ENCODE data around the gene ESPN. TPM values are rescaled to one million over a fixed set of nuclear protein-coding genes. Genes with fewer than 3 reads are reported as not detected.

Gene ESPN
- total RNA-seq, 1 experiment from 2014 or later: 53.1 TPM

GRCh38 chr1:6484826-6485167, 60.2 kb downstream of the ESPN start:
- Histone ChIP-seq H2BK12ac (ENCODE audit: insufficient read length, low read depth, low read length) (no peak overlapping the region), H3K4me2 (ENCODE audit: insufficient read depth, insufficient read length, low read length) (peak overlapping the region; percentile 34), H3K9me3 (ENCODE audit: control insufficient read depth, low read depth, low read length) (no peaks in the 10 kb centered on the region), H3K9ac (ENCODE audit: extremely low read depth, insufficient read length, low read length) (peak overlapping the region; percentile 30), H4K91ac (ENCODE audit: insufficient read length, low read depth, low read length) (no peak overlapping the region), H2BK120ac (ENCODE audit: low read depth, low read length, poor library complexity, severe bottlenecking) (no peak overlapping the region), H3K4me1 (ENCODE audit: insufficient read depth, low read length) (no peaks in the 10 kb centered on the region), H2BK5ac (ENCODE audit: insufficient read length, low read length) (no peak overlapping the region), H4K5ac (ENCODE audit: insufficient read length, low read depth, low read length) (no peak overlapping the region), H3K23ac (ENCODE audit: insufficient read length, low read depth, low read length) (no peak overlapping the region), H3K14ac (ENCODE audit: insufficient read depth, low read length) (0 out of 2 replicates have a peak overlapping the region, but pooled peaks have one; percentile 76), H3K27ac (ENCODE audit: insufficient read length, low read depth, low read length) (no peak overlapping the region), H2BK15ac (ENCODE audit: low read depth, low read length) (no peak overlapping the region), H2BK20ac (ENCODE audit: low read depth, low read length, poor library complexity, severe bottlenecking) (no peak overlapping the region), H3K56ac (ENCODE audit: insufficient read length, low read depth, low read length) (no peak overlapping the region), H3K79me1 (ENCODE audit: insufficient read depth, low read depth, low read length, poor library complexity, severe bottlenecking) (no peaks in the 10 kb centered on the region), H4K8ac (replicated peaks; ENCODE audit: insufficient read length, low read depth, low read length) (no peak overlapping the region), H4K20me1 (ENCODE audit: control insufficient read depth, insufficient read depth, insufficient read length) (no peaks in the 10 kb centered on the region), H2AFZ (ENCODE audit: low read length) (no peak overlapping the region), H3T11ph (ENCODE audit: low read length) (no peak overlapping the region), H2AK5ac (ENCODE audit: insufficient read length, low read length) (no peak overlapping the region), H3K23me2 (ENCODE audit: insufficient read length, low read depth, low read length, poor library complexity, severe bottlenecking) (peaks cover 5% of the 10 kb centered on the region), H3K79me2 (ENCODE audit: insufficient read depth, low read length) (0 out of 2 replicates have a peak, but pooled peaks cover 1% of the 10 kb centered on the region), H3K18ac (ENCODE audit: insufficient read length, low read depth, low read length) (no peak overlapping the region), H3K27me3 (ENCODE audit: insufficient read depth, low read length) (no peaks in the 10 kb centered on the region), H3K4ac (ENCODE audit: low read depth, low read length) (no peak overlapping the region)
- WGBS (ENCODE audit: extremely low coverage, insufficient read length, low lambda C conversion rate): no CpG with 5 or more reads among the region's 13 CpGs
- H3K27ac Mint-ChIP-seq: no peak overlapping the region
- H3K4me1 Mint-ChIP-seq: peaks cover 14 to 20% of the 10 kb centered on the region in 2 experiments
- H3K9me3 Mint-ChIP-seq: no peaks in the 10 kb centered on the region; a peak in 1 of 5 replicates
- H3K36me3 Mint-ChIP-seq (ENCODE audit: insufficient read depth in 1 of 3, low read depth in 3 of 3): peaks cover 0 to 3% (median 3%) of the 10 kb centered on the region in 3 experiments; a peak in 3 of 7 replicates
- TF ChIP-seq, protein P1, sequence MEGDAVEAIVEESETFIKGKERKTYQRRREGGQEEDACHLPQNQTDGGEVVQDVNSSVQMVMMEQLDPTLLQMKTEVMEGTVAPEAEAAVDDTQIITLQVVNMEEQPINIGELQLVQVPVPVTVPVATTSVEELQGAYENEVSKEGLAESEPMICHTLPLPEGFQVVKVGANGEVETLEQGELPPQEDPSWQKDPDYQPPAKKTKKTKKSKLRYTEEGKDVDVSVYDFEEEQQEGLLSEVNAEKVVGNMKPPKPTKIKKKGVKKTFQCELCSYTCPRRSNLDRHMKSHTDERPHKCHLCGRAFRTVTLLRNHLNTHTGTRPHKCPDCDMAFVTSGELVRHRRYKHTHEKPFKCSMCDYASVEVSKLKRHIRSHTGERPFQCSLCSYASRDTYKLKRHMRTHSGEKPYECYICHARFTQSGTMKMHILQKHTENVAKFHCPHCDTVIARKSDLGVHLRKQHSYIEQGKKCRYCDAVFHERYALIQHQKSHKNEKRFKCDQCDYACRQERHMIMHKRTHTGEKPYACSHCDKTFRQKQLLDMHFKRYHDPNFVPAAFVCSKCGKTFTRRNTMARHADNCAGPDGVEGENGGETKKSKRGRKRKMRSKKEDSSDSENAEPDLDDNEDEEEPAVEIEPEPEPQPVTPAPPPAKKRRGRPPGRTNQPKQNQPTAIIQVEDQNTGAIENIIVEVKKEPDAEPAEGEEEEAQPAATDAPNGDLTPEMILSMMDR (conservative IDR thresholded peaks at IDR 0.05): no peak
- DNase-seq: no peak
- peaks cover 5% of the 10 kb centered on the region for H3K27me3 Mint-ChIP-seq (ENCODE audit: low read depth)
- peak overlapping the region; percentile 75 to 87 for H3K4me3 Mint-ChIP-seq
